DMS53 treated with DMSO at 0.1 percent for 48 hours (cell line): Measurements from ENCODE around the gene SEC14L5.

ENCODE experiments used
- DNase-seq: peaks from one replicate; lab custom pipeline; 2025; ENCODE audit not compliant: unreplicated experiment; lab: John Stamatoyannopoulos, UW

The SEC14L5 gene

GRCh38 chr16:4982056-4982867 is 24.1 kb downstream of the SEC14L5 start:
- DNase-seq = no peak

GRCh38 chr16:4984174-4984990 is 26.3 kb downstream of the SEC14L5 start:
- DNase-seq = no peak

- DNase-seq = no peak
These were observed 29.1 kb downstream of the SEC14L5 start for GRCh38 chr16:4987250-4987579.

GRCh38 chr16:4987580-4988374 is 29.6 kb downstream of the SEC14L5 start:
- DNase-seq = peak; percentile 0

- no peak for DNase-seq
These were observed 30.5 kb downstream of the SEC14L5 start for GRCh38 chr16:4988647-4989046.

GRCh38 chr16:4989391-4990006 is 31.4 kb downstream of the SEC14L5 start:
- no peak for DNase-seq

GRCh38 chr16:4990415-4990814 is 32.3 kb downstream of the SEC14L5 start:
- DNase-seq = no peak

- no peak for DNase-seq
These were observed 33.6 kb downstream of the SEC14L5 start for GRCh38 chr16:4991754-4992153.

GRCh38 chr16:4994719-4995434 is 36.7 kb downstream of the SEC14L5 start:
- DNase-seq = no peak

- DNase-seq = no peak
These were observed 42.5 kb downstream of the SEC14L5 start for GRCh38 chr16:5000573-5001001.

- no peak for DNase-seq
These were observed 43.4 kb downstream of the SEC14L5 start for GRCh38 chr16:5001571-5001970.

- no peak for DNase-seq
These were observed 43.9 kb downstream of the SEC14L5 start for GRCh38 chr16:5001986-5002385.

- DNase-seq = no peak
These were observed 44.6 kb downstream of the SEC14L5 start for GRCh38 chr16:5002699-5003143.

- DNase-seq = no peak
These were observed 45.1 kb downstream of the SEC14L5 start for GRCh38 chr16:5003211-5003610.

- no peak for DNase-seq
These were observed 45.7 kb downstream of the SEC14L5 start for GRCh38 chr16:5003828-5004227.

GRCh38 chr16:5004311-5004710 is 46.2 kb downstream of the SEC14L5 start:
- no peak for DNase-seq

GRCh38 chr16:5005916-5006315 is 47.8 kb downstream of the SEC14L5 start:
- DNase-seq = no peak

- no peak for DNase-seq
These were observed 48.4 kb downstream of the SEC14L5 start for GRCh38 chr16:5006348-5007193.

GRCh38 chr16:5007256-5007655 is 49.1 kb downstream of the SEC14L5 start:
- DNase-seq = no peak
